HG03060 (cell line): ENCODE data around the gene FH.
A peak's percentile ranks its signal among the peaks of the same experiment; 100 is the strongest.

Source experiments
- ATAC-seq: cut with Tn5 transposase; IDR thresholded peaks from one replicate; pipeline ENCODE4 v1.9.1; 2021; ENCODE audit warnings: low read depth, moderate number of reproducible peaks; ENCODE audit not compliant: unreplicated experiment

The FH gene

DNA sequence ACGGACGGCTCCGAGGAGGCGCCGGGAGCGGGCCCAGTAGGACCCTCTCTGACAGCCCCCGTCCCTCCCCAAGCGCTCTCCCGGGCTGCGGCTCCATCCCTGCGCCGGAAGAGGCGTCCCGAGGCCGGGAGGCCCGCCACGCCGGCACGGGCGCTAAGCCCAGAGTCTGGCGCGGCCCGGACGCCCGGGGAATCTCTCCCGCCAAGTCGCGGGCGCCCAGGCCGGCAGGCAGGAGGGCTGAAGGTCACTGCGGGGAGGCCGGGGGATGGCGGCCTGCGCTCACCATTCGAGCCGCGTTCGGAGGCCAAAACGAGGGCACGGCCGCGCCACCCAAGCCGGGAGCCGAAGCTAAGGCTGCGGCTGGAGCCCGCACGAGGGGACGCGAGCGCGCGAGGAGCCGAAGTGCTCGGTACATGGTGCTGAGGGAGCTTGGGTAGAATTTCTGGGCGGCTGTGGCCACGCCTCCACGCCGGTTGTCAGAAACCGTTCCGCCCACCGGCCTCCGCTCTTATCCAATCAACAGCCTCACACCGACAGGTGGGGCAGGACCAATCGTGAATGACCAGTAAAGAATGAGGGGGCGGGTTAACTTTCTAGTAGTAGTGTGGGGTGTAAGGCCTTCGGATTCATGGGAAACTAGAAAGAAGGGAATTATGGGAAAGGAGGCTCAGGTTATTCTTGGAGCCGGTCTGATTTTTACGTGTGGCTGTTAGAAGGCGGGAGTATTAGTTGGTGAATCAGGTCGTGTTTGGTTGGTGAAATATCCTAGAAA lies at the start of gene FH:
FH (minus strand) TSS at position 448 of the 772 bp plus-strand sequence; CDS start at position 415, 33 bp downstream.
- ATAC-seq = peak; percentile 97

DNA sequence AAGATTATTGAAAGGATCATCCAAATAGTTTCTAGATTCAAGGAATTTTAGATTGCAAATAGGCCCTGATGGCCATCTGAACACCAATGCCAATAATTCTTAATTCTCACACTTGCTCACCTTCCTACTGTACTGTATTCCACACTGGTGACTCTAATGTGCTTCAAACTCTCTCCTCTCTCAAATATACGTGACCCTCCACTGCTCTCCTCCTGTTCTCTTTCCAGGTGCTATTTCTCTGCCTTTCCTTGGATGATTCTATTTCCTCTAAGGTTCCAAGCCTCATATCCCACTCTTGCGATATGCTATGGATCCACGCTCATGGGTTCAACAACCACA lies 41.3 kb upstream of the FH start:
- ATAC-seq = no peak

DNA sequence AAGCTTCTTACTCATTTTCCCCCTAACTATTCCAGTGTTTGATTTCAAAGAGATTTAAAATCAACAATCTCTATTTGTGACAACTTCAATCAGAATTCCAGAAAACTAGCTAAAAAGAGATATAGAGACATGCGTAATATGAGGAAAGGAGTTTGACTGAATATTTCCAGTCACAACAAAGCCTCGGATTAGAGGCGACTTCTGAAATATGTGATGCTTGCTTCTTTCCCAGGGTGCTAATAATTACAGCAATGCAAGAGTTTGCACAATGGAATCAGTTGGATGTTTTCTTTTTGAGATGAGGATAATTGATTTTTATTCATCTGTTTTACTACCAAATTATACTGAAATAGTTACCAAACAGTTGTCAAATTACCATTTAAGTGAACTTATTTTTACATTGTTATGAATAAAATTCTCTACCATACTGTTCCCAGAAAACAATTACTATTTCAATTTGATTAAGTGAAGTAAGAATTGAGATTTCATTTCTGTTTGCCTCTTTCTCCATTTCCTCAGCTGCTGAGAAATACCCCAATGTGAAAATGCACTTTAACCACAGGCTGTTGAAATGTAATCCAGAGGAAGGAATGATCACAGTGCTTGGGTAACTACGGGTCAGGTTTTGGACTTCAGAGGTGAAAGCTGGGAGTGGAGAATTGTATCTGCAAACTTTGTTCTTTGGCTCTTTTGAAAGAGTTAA lies 40.7 kb upstream of the FH start:
- no peak for ATAC-seq

DNA sequence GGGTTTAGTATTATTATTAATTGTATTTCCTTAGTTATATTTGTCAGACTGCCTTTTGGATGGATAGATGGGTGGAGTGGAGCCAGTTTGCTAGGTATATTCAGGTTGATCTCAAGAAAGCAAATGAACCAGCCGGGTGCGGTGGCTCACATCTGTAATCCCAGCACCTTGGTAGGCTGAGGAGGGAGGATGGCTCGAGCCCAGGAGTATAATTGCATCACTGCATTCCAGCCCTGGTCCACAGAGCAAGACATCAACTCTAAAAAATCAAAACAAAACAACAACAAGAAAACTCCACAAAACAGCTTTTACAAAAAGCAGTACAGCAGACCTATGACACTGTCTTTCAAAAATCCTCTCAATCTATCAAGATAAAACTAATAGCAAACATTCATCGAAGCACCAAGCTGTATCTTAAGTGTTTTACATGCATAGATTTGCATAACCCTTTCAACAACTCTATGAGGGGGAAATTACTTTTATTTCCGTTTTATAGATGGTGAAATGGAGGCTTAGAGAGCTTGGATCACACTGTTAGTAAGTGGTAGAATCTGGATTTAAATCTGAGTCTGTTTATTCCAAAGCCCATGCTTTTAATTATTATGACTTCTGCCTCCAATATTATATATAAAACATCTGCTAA lies 38.1 kb upstream of the FH start:
- ATAC-seq = no peak

DNA sequence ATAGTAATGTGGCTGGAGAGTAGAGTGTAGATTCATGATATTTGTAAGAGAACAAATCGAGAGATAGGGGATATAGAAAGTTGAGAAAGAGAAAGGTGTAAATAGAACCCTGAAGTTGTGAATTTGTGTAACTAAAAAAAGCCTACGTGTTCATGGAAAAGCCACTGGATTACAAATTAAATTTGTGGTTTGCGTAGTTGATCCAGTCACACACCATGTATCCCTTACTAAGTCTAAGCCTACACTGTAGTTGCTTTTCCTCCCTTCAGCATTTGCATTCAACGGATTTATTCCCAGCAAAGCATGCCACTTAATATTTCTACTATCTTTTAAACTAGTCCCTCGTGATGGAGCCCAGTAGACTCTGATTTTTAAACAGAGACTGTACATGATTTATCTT lies 37.5 kb upstream of the FH start:
- ATAC-seq = no peak

DNA sequence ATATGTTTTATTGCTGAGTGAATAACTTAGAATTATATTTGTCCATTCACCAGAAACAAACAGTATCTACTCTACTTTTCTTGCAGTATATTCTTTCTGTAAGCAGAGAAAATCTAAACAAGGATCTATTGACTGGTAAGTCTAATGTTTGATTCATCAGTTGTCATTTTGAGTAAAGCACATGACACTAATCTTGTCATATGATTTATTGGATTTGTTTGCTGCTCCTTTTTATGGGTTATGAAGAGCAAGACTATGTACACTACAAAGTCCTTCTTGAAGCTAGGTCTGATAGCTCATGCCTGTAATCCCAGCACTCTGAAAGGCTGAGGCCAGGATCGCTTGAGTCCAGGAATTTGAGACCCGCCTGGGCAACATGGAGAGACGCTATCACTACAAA lies 36.0 kb upstream of the FH start:
- ATAC-seq = no peak

DNA sequence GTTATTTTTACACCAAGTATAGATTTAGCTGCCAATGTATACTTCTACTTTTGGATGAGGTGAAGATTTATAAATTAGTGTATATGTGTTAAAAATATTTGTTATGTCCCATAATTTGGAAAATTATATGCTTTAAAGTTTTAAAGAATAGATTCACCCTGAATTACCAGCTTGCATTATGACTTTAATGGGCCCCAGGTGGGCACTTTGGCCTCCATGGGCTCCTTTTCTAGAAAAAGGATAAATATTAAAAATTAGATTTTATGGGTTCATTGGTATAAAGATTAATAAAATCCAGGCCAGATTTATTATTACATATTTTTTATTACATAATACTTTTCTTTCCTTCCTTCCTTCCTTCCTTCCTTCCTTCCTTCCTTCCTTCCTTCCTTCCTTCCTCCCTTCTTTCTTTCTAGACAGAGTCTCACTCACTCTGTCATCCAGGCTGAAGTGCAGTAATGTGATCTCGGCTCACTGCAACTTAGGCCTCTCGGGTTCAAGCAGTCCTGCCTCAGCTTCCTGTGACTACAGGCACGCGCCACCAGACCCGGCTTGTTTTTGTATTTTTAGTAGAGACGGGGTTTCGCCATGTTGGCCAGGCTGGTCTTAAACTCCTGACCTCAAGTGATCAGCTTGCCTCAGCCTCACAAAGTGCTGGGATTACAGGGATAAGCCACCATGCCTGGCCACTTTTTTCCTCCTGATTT lies 34.5 kb upstream of the FH start:
- ATAC-seq = no peak

DNA sequence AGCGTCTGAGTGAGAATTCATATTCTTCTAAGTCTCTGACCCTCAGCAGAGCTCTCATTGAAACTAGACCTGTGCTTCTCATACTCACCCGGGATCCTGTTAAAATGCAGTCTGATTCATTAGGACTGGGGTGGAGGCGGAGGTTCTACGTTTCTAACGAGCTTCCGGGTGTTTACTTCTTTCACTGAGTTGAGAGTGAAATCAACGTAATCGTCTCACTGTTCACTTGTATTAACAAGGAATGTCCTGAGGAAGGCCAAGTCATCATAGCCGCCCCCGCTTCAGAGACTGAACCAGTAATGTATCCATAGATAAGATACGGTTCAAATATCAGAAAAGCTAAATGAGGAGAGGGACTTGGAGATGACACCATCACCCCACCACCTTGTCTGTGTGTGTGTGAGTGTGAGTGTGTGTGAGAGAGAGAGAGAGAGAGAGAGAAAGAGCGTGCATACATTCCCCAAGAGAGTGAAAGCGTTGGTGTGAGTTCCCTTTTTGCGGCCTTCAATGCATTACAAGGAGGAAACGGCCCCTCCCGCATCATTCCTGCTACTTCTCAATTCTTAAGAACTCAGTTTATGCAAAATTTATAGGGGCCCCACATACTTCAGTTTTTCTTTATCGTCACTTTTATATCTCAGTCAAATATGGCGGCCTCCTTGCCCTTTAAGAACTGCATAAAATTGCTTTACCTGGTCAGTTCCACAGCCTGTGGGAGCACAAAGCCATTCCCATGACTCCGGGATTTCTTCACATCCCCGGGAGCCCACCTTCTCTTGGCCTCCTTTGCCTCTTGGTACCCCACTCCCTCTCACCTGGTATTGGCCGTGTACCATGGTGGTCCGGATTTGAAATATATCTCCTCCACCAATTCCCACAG lies 32.4 kb upstream of the FH start:
- peak; percentile 53 for ATAC-seq

DNA sequence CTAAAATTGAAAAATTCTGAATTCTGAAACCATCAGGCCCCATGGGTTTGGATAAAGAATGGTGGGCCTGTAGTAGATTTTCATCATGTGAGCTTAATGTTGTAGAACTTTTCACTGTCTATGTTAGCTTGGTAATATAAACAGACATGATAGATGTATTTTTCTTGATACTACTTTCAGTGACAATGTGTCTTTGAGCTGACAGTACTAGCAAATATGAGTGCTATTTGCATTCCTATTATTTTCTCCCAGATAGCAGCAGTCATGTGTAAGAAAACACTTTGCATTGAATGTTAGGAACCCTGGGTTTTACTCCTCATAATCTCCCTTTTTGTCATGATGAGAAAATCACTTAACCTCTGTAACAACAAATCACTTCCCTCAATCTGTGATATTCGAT lies 30.8 kb upstream of the FH start:
- no peak for ATAC-seq

DNA sequence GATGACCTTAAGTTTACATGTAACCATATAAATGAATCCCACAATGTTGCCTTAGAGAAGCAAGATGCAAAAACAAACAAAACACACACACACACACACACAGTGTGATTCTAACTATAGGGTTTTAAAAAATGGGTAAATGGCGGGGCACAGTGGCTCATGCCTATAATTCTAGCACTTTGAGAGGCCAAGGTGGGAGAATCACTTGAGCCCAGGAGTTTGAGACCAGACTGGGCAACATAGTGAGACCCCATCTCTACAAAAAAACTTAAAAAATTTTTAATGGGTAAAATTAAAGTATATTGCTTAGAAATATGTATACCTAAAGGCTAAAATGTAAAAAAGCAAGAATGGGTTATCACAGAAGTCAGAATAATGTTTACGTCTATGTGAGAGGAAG lies 28.5 kb upstream of the FH start:
- ATAC-seq = no peak

DNA sequence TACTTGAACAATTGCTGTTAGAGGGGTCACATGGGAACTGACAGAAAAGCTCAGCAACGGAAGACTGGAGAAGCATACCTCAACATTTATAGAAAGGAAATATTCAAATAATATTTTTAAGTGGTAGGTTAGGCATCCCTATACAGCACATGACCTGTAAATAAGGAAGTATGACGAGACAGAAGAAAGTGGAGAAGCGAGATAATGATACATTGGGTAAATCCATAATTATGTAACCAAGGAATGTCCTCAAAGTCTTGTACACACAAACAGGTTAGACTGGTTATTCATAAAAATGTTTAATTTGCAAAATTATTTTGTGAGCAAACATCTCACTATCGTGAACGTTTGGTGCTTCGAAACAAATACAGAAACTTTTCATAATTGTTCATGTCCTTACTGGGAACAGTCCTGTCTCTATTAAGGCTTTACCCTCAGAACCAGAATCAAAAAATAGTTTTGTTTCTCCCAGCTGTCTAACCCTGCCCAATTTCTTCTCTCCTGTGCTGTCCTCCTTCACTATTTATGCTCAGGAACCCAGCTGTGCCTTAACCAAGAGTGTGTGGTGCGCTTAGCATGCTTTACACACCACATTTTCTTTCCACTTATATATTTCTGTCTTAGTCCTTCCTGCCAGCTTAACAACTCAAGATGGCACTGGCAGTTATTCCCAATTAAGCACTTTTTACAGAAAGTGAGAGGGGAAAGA lies 22.8 kb upstream of the FH start:
- no peak for ATAC-seq

DNA sequence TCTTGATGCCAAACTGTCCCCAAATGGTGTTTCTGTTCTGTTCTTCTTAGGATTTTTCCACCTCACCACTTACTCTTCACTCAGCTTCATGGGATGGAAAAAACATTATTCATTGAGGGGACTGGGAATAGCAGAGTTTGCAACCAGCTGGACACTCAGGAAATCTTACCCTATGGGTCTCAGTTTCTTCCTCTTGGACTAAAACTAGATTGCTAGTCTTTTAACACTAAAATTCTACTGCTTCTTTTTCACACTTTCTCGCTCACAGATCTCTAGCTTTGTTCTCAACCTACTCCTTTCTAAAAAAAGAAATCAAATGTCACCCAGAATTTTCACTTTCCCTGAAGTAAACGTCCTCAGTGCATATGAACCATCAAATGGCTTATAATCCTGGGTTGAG lies 17.4 kb upstream of the FH start:
- ATAC-seq = no peak

DNA sequence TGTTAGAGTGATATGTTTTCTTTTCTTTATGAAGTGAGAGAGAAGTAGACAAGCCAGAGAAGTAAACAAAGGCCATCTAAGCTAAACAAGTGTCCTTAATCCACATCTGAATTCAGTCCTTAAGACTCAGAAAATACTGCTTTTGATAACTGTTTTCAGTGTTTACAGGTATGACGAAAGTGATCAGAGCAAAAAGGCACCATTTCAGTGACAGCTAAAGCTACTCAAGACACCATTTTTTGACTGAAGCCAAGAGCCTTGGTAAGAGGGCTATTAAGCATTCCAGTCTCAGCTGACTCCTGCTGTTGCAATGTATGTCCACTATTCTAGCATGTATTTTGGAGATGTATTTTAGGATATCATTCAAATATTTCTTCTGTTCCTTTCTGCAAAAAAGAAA lies 16.7 kb upstream of the FH start:
- no peak for ATAC-seq

DNA sequence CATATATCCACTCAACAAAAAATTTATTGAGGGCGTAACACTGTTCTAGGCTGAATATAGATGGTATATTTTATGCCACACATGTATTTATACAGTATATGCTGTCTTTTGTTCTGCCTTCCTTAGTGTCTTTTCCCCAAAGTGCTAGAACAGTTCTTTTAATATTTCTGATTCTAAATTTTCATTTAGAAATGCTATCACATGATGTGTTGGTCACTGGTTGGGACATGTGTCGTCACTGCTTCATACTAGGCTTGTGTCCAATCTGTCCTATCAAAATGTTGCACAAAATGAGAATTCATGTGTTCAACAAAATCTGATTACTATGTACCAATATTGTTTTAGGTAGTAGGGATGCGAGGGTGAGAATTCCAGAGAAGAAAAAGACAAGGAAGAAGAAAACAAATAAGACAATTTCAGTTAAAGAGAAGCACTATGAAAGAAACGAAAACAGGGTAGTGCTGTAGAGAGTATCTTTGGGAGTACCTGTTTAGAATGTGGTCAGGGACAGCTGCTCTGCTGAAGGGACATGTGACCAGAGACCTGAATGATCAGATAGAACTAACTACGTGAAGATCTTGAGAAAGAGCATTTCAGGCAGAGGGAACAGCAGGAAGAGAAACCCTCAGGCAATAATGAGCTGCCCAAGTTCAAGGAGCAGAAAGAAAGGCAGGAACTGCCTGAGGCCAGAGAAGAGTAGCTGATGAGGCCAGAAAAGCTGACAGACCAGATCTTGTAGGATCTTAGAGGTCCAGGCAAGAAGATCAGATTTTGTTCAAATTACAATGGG lies 14.0 kb upstream of the FH start:
- peak; percentile 22 for ATAC-seq

DNA sequence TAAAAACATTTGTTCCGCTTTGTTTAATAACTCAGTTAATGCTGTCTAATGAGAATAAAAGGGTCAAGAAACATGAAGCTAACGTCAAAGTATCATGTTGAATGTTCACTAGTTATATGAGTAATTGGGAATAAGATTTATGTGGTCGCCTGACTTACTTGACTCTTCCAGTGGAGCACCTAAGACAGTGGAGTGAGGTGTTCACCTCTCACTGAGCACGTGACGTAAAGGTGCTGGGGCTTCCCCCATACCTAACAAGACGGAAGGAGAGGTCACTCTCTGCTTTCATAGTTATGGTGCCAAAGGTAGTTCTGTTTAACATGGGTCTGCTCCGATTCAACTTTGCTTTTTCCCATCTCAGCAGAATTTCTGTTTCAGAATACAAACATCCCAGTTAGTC lies 13.3 kb upstream of the FH start:
- peak; percentile 38 for ATAC-seq

DNA sequence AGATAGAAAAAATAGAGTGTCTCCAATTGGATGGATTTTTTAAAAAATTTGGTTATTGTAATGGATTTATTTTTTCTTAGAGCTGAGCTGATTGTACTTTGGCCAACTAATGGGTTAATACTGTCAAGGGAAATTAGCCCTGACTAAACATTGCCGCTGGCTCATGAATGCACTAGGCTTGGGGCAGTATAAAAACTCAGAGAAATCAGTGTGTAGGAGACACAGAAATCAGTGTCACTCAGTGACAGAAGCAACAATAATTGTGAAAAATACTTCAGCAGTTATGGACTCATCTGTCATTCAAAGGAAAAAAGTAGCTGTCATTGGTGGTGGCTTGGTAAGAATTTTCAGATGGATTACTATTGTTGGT lies 12.6 kb upstream of the FH start, which contains the start of gene KMO:
KMO (plus strand) TSS at position 217 of the 370 bp plus-strand sequence; CDS start at position 284, 67 bp downstream.
- peak; percentile 19 for ATAC-seq

DNA sequence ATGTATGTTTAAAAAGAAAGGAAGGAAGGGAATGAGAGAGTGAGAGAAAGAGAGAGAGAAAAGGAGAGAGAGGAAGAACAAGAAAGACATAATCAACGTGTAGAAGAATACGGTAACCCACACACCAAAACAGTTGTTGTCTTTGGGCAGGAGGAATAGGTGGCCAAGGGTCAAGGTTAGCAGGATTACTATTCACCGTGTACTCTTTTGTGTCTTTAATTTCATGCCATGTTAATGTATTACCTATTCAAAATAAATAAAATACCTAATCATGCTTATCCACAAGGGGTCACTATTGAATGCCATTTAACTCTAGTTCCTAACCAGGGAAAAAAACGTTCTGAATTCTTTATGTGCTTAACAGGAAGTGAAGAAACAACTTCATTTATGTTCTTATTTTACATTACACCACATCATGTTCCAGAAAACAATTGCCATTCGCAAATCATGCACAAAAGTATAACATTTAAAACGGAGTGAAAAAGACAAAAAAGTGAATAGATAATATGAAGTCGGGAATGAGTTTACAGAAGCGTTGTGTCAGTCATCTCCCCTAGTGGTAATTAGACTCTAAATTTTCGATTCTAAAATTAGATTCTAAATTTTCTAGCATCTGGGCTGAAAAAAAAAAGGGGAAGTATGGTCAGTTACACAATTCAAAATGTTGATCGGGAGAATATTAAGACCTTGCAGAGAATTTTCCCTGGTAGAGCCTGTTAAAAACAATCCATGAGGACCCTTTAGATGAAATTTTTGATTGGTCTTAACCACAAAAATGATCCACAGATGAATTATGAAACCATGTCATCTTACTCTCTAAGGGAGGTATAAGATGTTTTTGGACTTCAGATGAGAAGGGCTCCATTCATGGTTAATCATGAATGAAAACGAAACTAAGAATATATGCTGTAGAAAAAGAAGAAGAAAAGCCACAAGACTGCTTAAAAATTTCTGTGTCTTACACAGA lies 11.9 kb upstream of the FH start:
- peak; percentile 46 for ATAC-seq

DNA sequence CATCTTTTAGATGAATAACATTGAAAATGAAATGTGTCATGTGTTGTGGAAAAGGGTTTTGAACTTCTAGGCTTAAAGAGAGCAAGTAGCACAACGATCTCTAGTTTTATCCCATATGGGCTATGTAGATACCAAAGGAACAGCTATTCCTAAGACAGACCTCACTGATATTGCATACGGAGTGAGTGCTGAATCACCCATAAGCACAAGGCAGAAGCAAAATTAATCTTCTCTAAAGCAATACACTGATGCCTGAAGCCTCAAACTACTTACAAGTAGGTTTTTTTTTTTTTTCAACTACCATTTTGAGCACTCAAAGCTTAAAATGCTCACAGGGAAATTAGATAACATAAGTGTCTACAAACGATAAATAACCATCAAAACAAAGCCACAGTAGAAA lies 7.6 kb upstream of the FH start:
- ATAC-seq = no peak
